OCI-M1 (cell line): Measurements from ENCODE around the gene MPC2.
"Not testable (repeated sequence)": the region's sequence is repeated elsewhere in the genome, so short reads cannot be mapped to it uniquely, and the experiment has no call there.

Source experiments
- DNase-seq: peaks from one replicate; lab custom pipeline; 2025; lab: John Stamatoyannopoulos, UW

Gene MPC2

GRCh38 chr1:167904652-167905130, 32.2 kb downstream of the MPC2 start:
- peak; percentile 63 for DNase-seq

DNA sequence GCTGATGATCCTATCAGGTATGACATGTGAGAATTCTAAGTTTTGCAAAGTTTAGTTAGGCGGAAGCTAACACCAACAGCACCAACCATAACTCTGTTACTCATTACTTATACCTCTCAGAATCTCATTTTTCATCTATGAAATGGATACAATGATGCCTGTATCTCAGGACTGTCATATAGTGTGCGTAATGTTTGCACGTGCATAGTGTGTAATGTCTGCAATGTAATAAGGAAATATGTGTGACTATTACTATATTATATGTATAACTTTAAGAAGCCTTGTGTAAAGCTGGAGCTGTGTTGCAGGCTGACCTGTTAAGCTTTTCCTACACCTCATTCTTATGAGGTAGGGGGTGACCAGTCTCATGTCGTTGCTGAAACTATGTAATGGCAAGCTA, 36.0 kb downstream of the MPC2 start:
- no peak for DNase-seq

- no peak for DNase-seq
Measured at GRCh38 chr1:167899253-167899681, 37.6 kb downstream of the MPC2 start.

DNA sequence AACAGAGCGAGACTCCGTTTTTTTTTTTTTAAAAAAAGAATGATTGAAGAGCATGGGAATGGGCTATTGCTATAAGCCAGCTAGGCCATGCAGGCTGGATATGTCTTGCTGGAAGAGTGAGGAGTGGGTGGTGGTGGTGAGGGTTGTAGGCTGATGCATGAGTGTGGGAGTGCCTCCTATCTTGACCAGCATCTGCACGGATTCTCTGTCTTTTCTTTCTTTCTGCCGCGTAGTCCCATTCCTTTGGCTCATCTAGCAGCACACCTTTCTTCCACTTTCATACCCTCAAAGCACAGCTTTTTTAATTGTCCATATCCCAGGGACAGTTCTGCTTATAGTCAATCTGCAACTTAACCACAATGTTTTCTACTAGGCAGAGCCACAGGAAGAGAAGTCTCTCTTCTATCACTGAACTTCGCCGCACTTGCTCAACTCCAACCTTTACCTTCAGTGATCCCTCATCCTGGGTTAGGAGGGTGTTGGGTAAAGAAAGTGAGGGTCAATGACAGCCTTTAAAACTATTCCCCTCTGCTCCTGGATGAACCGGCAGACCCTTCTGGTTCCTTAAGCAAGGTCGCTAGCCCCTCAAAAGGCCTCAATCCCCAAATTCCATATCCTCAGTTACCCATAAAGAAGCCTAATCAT, 38.2 kb downstream of the MPC2 start:
- DNase-seq: peak; percentile 23

DNA sequence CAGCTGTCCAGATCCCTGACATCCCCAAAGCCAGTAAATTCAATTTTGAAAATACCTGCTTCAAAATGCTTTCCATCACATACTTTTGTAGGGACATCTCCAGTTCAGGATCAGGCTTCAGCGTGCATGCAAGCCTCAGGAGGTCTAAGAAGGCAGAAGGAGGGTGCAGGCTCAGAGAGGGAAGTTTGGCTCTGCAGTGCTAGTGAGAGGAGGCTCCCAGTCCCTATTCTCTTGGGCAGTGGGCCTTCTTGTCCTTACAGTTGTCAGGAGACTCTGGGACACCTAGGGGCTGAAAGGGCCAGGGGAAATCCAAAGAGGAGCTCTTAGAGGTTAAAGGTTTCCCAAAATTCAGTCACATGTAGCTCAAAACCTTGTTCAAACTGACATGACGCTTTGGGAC, 43.1 kb downstream of the MPC2 start:
- DNase-seq: no peak

GRCh38 chr1:167890400-167890799, 46.5 kb downstream of the MPC2 start:
- no peak for DNase-seq

DNA sequence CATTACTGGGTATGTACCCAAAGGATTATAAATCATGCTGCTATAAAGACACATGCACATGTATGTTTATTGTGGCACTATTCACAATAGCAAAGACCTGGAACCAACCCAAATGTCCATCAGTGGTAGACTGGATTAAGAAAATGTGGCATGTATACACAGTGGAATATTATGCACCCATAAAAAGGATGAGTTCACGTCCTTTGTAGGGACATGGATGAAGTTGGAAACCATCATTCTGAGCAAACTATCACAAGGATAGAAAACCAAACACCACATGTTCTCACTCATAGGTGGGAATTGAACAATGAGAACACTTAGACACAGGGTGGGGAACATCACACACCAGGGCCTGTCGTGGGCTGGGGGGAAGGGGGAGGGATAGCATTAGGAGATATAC, 49.7 kb downstream of the MPC2 start:
- not testable (repeated sequence) for DNase-seq

GRCh38 chr1:167882376-167882775, 54.5 kb downstream of the MPC2 start:
- DNase-seq: no peak

DNA sequence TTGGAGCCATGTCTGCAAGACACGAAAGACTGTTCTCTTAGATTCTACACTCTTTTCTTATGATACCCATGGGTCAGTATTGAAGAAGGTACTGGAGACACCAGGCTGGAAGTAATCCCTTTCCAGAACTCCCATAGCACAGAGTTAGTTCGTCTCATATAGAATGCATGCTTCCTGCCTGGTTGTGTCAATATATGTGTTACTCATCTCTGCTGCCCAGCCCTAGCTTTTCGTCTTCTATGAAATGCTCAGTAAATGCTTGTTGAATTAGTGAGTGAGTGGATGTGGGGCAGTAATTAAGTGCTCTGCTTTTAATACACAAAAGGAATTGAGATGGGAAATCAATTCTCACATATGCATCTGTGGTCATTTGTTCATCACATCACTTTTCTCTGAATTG, 55.1 kb downstream of the MPC2 start:
- DNase-seq: no peak

GRCh38 chr1:167881069-167881468, 55.8 kb downstream of the MPC2 start:
- no peak for DNase-seq

GRCh38 chr1:167880580-167881021, 56.3 kb downstream of the MPC2 start:
- DNase-seq: peak; percentile 53

- DNase-seq: peak; percentile 19
Measured at GRCh38 chr1:167879508-167879907, 57.4 kb downstream of the MPC2 start.

GRCh38 chr1:167878372-167879160, 58.3 kb downstream of the MPC2 start:
- DNase-seq: peak; percentile 40

DNA sequence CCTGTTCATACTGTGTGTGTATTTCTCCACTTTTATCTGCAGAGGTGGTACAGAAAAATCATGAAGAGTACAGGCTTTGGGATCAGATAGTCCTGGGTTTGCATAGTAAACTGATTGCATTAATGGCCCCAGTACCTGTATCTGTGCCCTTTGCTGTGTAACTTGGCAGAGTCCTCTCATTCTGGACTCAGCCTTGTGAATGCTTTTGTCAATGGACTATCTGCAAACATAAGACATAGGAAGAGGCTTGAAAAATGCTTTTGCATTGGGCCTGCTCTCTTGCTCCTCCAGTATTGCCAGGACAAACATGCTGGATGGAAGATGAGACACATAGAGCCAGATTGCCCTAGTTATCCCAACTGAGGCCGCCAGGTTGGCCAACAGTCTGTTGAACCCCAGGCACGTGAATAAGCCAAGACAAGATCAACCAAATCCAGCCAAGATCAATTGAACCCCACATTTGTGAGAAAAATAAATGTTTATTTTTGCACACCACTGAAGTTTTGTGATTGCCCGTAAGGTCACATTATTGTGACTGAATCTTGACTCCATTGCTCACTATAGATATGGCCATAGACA, 60.2 kb downstream of the MPC2 start:
- no peak for DNase-seq

DNA sequence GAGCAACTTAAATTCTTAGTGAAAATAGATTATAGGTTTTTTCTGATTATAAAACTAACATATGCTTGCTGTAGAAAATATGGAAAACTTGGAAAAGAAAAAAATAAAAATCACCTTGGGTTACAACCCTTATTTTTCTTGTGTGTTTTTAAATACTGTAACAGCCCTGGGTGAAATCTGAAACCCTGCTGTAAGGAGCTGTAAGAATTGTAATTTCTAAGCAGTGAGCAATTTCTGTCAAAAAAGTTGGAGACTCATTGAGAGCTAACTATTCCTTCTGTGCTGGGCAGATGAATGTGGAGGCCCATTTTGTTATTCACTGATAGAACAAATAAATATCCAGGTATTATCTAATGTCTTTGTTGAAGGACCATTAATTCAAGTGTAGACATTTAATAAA, 65.5 kb downstream of the MPC2 start:
- no peak for DNase-seq

GRCh38 chr1:167869157-167870001, 67.5 kb downstream of the MPC2 start:
- peak; percentile 90 for DNase-seq

DNA sequence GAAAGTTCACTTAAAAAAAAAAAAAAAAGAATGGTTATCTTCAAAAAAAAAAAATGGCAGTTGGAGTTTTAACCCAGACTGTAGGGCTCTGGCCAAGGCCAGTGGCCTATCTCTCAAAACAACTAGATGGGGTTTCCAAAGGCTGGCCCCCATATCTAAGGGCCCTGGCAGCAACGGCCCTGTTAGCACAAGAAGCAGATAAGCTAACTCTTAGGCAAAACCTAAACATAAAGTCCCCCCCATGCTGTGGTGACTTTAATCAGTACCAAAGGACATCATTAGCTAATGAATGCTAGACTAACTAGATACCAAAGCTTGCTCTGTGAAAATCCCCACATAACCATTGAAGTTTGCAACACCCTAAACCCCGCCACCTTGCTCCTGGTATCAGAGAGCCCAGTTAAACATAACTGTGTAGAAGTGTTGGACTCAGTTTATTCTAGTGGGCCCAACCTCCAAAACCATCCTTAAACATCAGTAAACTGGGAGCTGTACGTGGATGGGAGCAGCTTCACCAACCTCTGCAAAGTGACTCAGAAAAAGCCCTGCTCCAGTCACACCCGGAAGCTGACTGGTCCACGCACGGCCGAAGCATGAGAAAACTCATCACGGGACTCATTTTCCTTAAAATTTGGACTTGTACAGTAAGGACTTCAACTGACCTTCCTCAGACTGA, 70.0 kb downstream of the MPC2 start:
- peak; percentile 84 for DNase-seq
